Measurements from ENCODE around the gene AUTS2.

DNA sequence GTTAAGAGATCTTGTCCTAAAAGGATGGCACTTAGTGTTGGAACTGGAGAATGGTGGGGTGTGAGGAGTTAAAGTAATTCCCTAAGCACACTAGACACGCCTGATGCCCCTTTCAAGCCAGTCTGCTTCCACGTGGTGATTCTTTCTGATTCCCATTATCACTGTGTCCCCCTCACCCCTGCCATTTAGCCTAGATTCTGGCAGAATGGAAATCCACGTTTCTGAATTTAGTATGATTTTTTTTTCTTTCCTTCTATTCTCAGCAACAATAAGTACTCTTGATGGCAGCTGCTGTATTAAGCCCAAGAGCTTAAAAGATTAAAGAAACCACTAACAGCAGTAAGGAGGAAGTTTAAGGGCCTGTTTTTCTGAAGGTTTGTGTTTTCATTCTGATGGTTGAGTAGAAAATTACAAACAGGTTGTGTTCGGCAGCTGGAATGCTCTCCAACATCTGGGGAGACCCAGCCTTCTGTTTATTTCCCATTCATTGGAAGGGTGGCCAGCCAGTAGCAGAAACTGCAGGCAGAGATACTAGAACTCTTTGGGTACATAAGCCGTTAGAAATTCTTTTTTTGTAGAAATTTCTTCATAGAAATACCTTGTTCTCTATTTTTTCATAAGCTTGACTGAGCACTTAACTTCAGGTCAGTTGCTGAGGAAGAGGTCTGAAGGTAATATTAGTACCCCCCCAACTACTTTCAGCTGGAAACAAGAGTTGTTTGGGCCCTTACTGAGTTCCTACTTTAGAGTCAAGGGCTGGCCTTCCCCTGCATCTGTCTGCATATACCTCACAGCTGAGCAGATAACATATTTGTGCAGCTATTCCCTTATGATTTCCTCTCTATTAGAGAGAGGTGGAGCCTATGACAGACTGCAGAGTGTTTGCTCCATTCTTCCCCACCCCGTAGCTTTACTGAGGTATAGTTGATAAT is 355.1 kb downstream of the AUTS2 start:
- TF ChIP-seq, protein P1, sequence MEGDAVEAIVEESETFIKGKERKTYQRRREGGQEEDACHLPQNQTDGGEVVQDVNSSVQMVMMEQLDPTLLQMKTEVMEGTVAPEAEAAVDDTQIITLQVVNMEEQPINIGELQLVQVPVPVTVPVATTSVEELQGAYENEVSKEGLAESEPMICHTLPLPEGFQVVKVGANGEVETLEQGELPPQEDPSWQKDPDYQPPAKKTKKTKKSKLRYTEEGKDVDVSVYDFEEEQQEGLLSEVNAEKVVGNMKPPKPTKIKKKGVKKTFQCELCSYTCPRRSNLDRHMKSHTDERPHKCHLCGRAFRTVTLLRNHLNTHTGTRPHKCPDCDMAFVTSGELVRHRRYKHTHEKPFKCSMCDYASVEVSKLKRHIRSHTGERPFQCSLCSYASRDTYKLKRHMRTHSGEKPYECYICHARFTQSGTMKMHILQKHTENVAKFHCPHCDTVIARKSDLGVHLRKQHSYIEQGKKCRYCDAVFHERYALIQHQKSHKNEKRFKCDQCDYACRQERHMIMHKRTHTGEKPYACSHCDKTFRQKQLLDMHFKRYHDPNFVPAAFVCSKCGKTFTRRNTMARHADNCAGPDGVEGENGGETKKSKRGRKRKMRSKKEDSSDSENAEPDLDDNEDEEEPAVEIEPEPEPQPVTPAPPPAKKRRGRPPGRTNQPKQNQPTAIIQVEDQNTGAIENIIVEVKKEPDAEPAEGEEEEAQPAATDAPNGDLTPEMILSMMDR (IDR thresholded peaks at IDR 0.05): no peak
- no peak for TF ChIP-seq POLR2A (IDR thresholded peaks at IDR 0.05)
